Measurements from ENCODE around the gene UTP3.

GRCh38 chr4:70658418-70658817, 29.9 kb upstream of the UTP3 start:
- TF ChIP-seq CTCF (IDR thresholded peaks at IDR 0.05) (no peak), POLR2A (IDR thresholded peaks at IDR 0.05) (no peak)
